HepG2 (cell line): ENCODE measurements around the gene SPINK7. TPM values are rescaled to one million over a fixed set of nuclear protein-coding genes. Genes with fewer than 3 reads are reported as not detected.

ENCODE experiments used
- ZBTB40 ChIP-seq, 2 experiments: fragments of 450-650 bp in 1 of 2; sonication (generic) in 1 of 2; formaldehyde crosslinking in 1 of 2; IDR thresholded peaks; 2 replicates each; pipeline versions ENCODE4 v1.6.1 to v1.8.0; 2016 to 2022; ENCODE audit warnings: antibody characterized with exemption in 1 of 2, mild to moderate bottlenecking in 1 of 2, missing genetic modification reagents in 1 of 2
- polyA plus RNA-seq, 8 experiments: library from polyadenylated mRNA; depleted of rRNA in 3 of 8; stranded (reverse) in 7 of 8; unstranded in 1 of 8; fragments of >200 nt; fragmentation: Illumina TruSeq in 4 of 8; extraction: Trizol in 4 of 8; gene quantifications; 2 replicates each; pipeline versions ENCODE4 v1.2.1 to v1.2.3, GENCODE V29; 2011 to 2016; ENCODE audit warnings: low read depth in 4 of 8, missing spikeins in 1 of 8, mixed read lengths in 1 of 8; ENCODE audit not compliant: insufficient read depth in 1 of 8
- total RNA-seq, 5 experiments: library from RNA; depleted of rRNA; stranded (reverse); fragments of >200 nt; fragmentation: Illumina TruSeq; extraction: Trizol; gene quantifications; 2 replicates each; pipeline ENCODE4 v1.2.3, GENCODE V29; 2016; ENCODE audit warnings: low read depth in 1 of 5
- TF ChIP-seq, protein P1 (sequence below): IDR thresholded peaks from 2 replicates; pipeline ENCODE4 v1.6.1; 2016
- TF ChIP-seq, protein P2 (sequence below): sonication (generic); formaldehyde crosslinking; IDR thresholded peaks from 2 replicates; pipeline ENCODE4 v1.4.0; 2020; ENCODE audit warnings: missing genetic modification reagents

Gene SPINK7
- total and polyA plus RNA-seq, 2 of the 13 experiments (the other 11 are each of a cell fraction or from before 2014, with no cell fraction given), result 0.15 TPM; not detected in 1

DNA sequence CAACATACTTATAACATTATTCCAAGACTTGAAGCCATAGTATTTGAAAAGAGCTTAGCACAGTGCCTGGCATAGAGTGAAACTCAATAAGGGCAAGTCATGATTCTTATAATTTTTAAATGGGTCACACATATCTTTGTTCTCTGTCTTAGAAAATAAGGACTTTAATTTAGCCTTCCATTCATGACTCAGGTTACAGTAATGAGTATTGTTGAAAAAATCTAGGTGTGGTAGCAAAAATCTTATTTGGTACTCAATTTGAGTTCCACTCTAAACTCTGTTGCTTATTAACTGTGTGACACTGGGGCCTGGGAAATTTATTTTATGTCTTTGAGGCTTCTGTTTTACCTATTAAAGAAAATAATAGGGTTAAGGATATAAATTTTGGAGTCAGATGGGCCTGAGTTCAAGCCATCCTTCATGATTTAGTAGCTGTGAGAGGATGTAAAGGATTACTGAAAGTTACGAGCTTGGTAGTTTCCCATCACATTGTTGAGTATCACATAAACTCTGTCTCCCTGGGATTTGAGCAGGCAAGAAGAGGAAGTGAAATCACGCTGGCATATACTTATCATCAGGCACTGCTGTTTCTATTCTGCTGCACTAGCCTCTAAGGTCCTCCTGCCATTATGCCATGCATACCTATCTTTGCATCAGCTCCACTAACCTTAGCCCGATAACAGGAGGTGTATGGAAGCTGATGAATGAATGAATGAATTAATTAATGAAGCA is 24.6 kb downstream of the SPINK7 start (continued):
- no peak for TF ChIP-seq ZBTB40 (IDR thresholded peaks at IDR 0.05)
- no peak for TF ChIP-seq ZBTB40 (CRISPR knock-in tag; IDR thresholded peaks at IDR 0.05)
- TF ChIP-seq, protein P1, sequence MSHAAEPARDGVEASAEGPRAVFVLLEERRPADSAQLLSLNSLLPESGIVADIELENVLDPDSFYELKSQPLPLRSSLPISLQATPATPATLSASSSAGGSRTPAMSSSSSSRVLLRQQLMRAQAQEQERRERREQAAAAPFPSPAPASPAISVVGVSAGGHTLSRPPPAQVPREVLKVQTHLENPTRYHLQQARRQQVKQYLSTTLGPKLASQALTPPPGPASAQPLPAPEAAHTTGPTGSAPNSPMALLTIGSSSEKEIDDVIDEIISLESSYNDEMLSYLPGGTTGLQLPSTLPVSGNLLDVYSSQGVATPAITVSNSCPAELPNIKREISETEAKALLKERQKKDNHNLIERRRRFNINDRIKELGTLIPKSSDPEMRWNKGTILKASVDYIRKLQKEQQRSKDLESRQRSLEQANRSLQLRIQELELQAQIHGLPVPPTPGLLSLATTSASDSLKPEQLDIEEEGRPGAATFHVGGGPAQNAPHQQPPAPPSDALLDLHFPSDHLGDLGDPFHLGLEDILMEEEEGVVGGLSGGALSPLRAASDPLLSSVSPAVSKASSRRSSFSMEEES (CRISPR knock-in tag), result no peak
- TF ChIP-seq, protein P2, sequence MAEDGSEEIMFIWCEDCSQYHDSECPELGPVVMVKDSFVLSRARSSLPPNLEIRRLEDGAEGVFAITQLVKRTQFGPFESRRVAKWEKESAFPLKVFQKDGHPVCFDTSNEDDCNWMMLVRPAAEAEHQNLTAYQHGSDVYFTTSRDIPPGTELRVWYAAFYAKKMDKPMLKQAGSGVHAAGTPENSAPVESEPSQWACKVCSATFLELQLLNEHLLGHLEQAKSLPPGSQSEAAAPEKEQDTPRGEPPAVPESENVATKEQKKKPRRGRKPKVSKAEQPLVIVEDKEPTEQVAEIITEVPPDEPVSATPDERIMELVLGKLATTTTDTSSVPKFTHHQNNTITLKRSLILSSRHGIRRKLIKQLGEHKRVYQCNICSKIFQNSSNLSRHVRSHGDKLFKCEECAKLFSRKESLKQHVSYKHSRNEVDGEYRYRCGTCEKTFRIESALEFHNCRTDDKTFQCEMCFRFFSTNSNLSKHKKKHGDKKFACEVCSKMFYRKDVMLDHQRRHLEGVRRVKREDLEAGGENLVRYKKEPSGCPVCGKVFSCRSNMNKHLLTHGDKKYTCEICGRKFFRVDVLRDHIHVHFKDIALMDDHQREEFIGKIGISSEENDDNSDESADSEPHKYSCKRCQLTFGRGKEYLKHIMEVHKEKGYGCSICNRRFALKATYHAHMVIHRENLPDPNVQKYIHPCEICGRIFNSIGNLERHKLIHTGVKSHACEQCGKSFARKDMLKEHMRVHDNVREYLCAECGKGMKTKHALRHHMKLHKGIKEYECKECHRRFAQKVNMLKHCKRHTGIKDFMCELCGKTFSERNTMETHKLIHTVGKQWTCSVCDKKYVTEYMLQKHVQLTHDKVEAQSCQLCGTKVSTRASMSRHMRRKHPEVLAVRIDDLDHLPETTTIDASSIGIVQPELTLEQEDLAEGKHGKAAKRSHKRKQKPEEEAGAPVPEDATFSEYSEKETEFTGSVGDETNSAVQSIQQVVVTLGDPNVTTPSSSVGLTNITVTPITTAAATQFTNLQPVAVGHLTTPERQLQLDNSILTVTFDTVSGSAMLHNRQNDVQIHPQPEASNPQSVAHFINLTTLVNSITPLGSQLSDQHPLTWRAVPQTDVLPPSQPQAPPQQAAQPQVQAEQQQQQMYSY (CRISPR knock-in tag), result no peak
- TF ChIP-seq, all 625 proteins: peak for 0
